Measurements from ENCODE around the gene POU6F2.
"Not testable (repeated sequence)": the region's sequence is repeated elsewhere in the genome, so short reads cannot be mapped to it uniquely, and the experiment has no call there.

Gene POU6F2

GRCh38 chr7:39313376-39313775, 335.7 kb downstream of the POU6F2 start:
- no peak for DNase-seq

GRCh38 chr7:39313974-39314373, 336.3 kb downstream of the POU6F2 start:
- no peak for DNase-seq

GRCh38 chr7:39317107-39317506, 339.4 kb downstream of the POU6F2 start:
- DNase-seq: no peak

- DNase-seq: no peak
Observed at GRCh38 chr7:39317896-39318295, 340.2 kb downstream of the POU6F2 start.

- DNase-seq: no peak
Observed at GRCh38 chr7:39321245-39321644, 343.5 kb downstream of the POU6F2 start.

GRCh38 chr7:39321909-39322498, 344.3 kb downstream of the POU6F2 start:
- no peak for DNase-seq

GRCh38 chr7:39324139-39324760, 346.5 kb downstream of the POU6F2 start:
- DNase-seq: no peak

GRCh38 chr7:39331607-39332006, 353.9 kb downstream of the POU6F2 start:
- DNase-seq: not testable (repeated sequence)

GRCh38 chr7:39332142-39332541, 354.4 kb downstream of the POU6F2 start:
- no peak for DNase-seq

- DNase-seq: no peak
Observed at GRCh38 chr7:39333701-39334100, 356.0 kb downstream of the POU6F2 start.

- DNase-seq: no peak
Observed at GRCh38 chr7:39336442-39336841, 358.7 kb downstream of the POU6F2 start.

GRCh38 chr7:39338716-39339115, 361.0 kb downstream of the POU6F2 start:
- DNase-seq: no peak

GRCh38 chr7:39339591-39339990, 361.9 kb downstream of the POU6F2 start:
- no peak for DNase-seq

GRCh38 chr7:39341083-39341482, 363.4 kb downstream of the POU6F2 start:
- DNase-seq: no peak

- no peak for DNase-seq
Observed at GRCh38 chr7:39342763-39343162, 365.1 kb downstream of the POU6F2 start.

- DNase-seq: no peak
Observed at GRCh38 chr7:39349452-39350123, 371.9 kb downstream of the POU6F2 start.

- DNase-seq: no peak
Observed at GRCh38 chr7:39353615-39354376, 376.1 kb downstream of the POU6F2 start.

- DNase-seq: no peak
Observed at GRCh38 chr7:39355664-39356063, 378.0 kb downstream of the POU6F2 start.

- DNase-seq: no peak
Observed at GRCh38 chr7:39356172-39356925, 378.6 kb downstream of the POU6F2 start.

- DNase-seq: no peak
Observed at GRCh38 chr7:39357648-39358047, 379.9 kb downstream of the POU6F2 start.

- DNase-seq: no peak
Observed at GRCh38 chr7:39360038-39360437, 382.3 kb downstream of the POU6F2 start.

- no peak for DNase-seq
Observed at GRCh38 chr7:39360766-39361165, 383.1 kb downstream of the POU6F2 start.

- no peak for DNase-seq
Observed at GRCh38 chr7:39365751-39366295, 388.1 kb downstream of the POU6F2 start.
